A549 (cell line): ENCODE measurements around the gene DPYD.

Experiments
- CHD2 ChIP-seq: fragments of 150-350 bp; IDR thresholded peaks from 2 replicates; pipeline ENCODE4 v1.6.1; 2014; ENCODE audit warnings: low read length; ENCODE audit not compliant: partially characterized antibody
- CTCF ChIP-seq: fragments of >200 bp; sonication (Bioruptor Twin); formaldehyde crosslinking; IDR thresholded peaks from 3 replicates; pipeline ENCODE4 v1.5.1; 2016
- EHMT2 ChIP-seq: fragments of 200-600 bp; sonication (generic); IDR thresholded peaks from 2 replicates; pipeline ENCODE4 v1.6.1; 2016; ENCODE audit warnings: antibody characterized with exemption, low read depth, mild to moderate bottlenecking, moderate library complexity
- HDAC2 ChIP-seq: fragments of 200-600 bp; sonication (generic); IDR thresholded peaks from 2 replicates; pipeline ENCODE4 v1.6.1; 2016
- JUNB ChIP-seq: fragments of >200 bp; sonication (Bioruptor Twin); formaldehyde crosslinking; IDR thresholded peaks from 2 replicates; pipeline ENCODE4 v1.6.1; 2016
- MAZ ChIP-seq: fragments of 150-350 bp; IDR thresholded peaks from 2 replicates; pipeline ENCODE4 v1.6.1; 2014; ENCODE audit warnings: antibody characterized with exemption, low read depth, low read length, borderline replicate concordance
- RAD21 ChIP-seq, 2 experiments: fragments of >200 bp in 1 of 2; sonication (Bioruptor Twin) in 1 of 2; formaldehyde crosslinking in 1 of 2; IDR thresholded peaks in 1 of 2; conservative IDR thresholded peaks in 1 of 2; 2 replicates in 1 of 2; 3 replicates in 1 of 2; pipeline ENCODE4 v1.6.1; 2012 to 2018; ENCODE audit warnings: inconsistent platforms in 1 of 2
- REST ChIP-seq: fragments of 200-600 bp; sonication (generic); IDR thresholded peaks from 2 replicates; pipeline ENCODE4 v1.6.1; 2016; ENCODE audit warnings: antibody characterized with exemption, mild to moderate bottlenecking, moderate library complexity

GRCh38 chr1:97571760-97572159, 349.1 kb downstream of the DPYD start:
- TF ChIP-seq EHMT2 (no peak), JUNB (no peak), RAD21 (conservative IDR thresholded peaks at IDR 0.05 in 1 of 2, IDR thresholded peaks at IDR 0.05 in 1 of 2) (no peak), CHD2 (no peak), REST (no peak), HDAC2 (no peak), CTCF (no peak), MAZ (no peak)
